Thymus (tissue), 11 donors: ENCODE results near the gene TRIOBP. TPM values are rescaled to one million over a fixed set of nuclear protein-coding genes. Genes with fewer than 3 reads are reported as not detected.
"Not testable (repeated sequence)": the region's sequence is repeated elsewhere in the genome, so short reads cannot be mapped to it uniquely, and the experiment has no call there.

Experiments used
- DNase-seq, 9 donors: peaks; one replicate each; pipeline ENCODE4 v3.0.0-alpha.2; 2013; ENCODE audit warnings: low spot score in 9 of 9, low read depth in 6 of 9, missing footprints in 1 of 9
- H3K27ac ChIP-seq, 2 donors: one replicate each; pipeline ENCODE4 v1.5.1; 2013; ENCODE audit warnings: control low read depth in 1 of 2, low read depth in 1 of 2, low read length in 1 of 2, mild to moderate bottlenecking in 1 of 2, moderate library complexity in 1 of 2
- H3K27me3 ChIP-seq, 2 donors: one replicate each; pipeline ENCODE4 v1.5.1; 2013; ENCODE audit warnings: low read length in 1 of 2; ENCODE audit not compliant: control insufficient read depth in 2 of 2, insufficient read depth in 1 of 2
- H3K36me3 ChIP-seq, 2 donors: one replicate each; pipeline ENCODE4 v1.5.1; 2013; ENCODE audit warnings: low read length in 1 of 2, mild to moderate bottlenecking in 1 of 2, moderate library complexity in 1 of 2; ENCODE audit not compliant: control insufficient read depth in 2 of 2, insufficient read depth in 2 of 2
- H3K4me1 ChIP-seq, 2 donors: one replicate each; pipeline ENCODE4 v1.5.1; 2013; ENCODE audit warnings: low read length in 2 of 2; ENCODE audit not compliant: control insufficient read depth in 2 of 2, insufficient read depth in 2 of 2
- H3K4me3 ChIP-seq, 2 donors: one replicate each; pipeline ENCODE4 v1.5.1; 2013; ENCODE audit warnings: low read length in 2 of 2, control low read depth in 1 of 2, mild to moderate bottlenecking in 1 of 2
- H3K9me3 ChIP-seq, 2 donors: one replicate each; pipeline ENCODE4 v1.5.1; 2013; ENCODE audit warnings: low read length in 1 of 2, mild to moderate bottlenecking in 1 of 2; ENCODE audit not compliant: control insufficient read depth in 2 of 2, insufficient read depth in 1 of 2
- WGBS: extraction: QIAGEN DNeasy Blood & Tissue Kit; methylation state at CpG from one replicate; pipeline ENCODE4 v1.1.7; 2013; 5-methylcytosine and 5-hydroxymethylcytosine counted together
- polyA plus RNA-seq: library from polyadenylated mRNA; stranded (reverse); fragments of 200-250 nt; gene quantifications from one replicate; pipeline ENCODE4 v1.2.3, GENCODE V29; 2013
- total RNA-seq: library from RNA; stranded (reverse); fragments of 120-200 nt; gene quantifications from one replicate; pipeline ENCODE4 v1.2.4, GENCODE V29; 2013
- donor health status: healthy.

The TRIOBP gene
- total and polyA plus RNA-seq, 2 donors = 19.5 to 29.8 TPM

- WGBS = 98% methylated on average over 4 of the region's 4 CpGs
- not testable (repeated sequence) for H3K4me3 ChIP-seq, DNase-seq, H3K9me3 ChIP-seq, H3K27me3 ChIP-seq
- peaks cover 15 to 24% of the 10 kb centered on the region in 2 donors for H3K36me3 ChIP-seq
- H3K4me1 ChIP-seq = peaks cover 32 to 36% of the 10 kb centered on the region in 2 donors
- peak overlapping the region in 1 of 2 donors; percentile 52 for H3K27ac ChIP-seq
Observed at GRCh38 chr22:37656583-37656982, 40.3 kb upstream of the TRIOBP start.

GRCh38 chr22:37657590-37658132 lies 39.2 kb upstream of the TRIOBP start:
- Histone ChIP-seq H3K36me3 (peaks cover 15 to 17% of the 10 kb centered on the region in 2 donors), H3K27ac (peak overlapping the region; percentile 86 to 92), H3K4me1 (peaks cover 32 to 37% of the 10 kb centered on the region in 2 donors), H3K4me3 (peak overlapping the region; percentile 63 to 77), H3K27me3 (no peaks in the 10 kb centered on the region), H3K9me3 (no peaks in the 10 kb centered on the region)
- 19% methylated on average over 6 of the region's 6 CpGs for WGBS
- no peak for DNase-seq

- peak; percentile 96 to 99 (median 99) for DNase-seq
- Histone ChIP-seq H3K36me3 (peaks cover 9 to 15% of the 10 kb centered on the region in 2 donors), H3K4me1 (peaks cover 32 to 37% of the 10 kb centered on the region in 2 donors), H3K27me3 (no peaks in the 10 kb centered on the region), H3K27ac (peak within 1 kb of the TSS; percentile 86 to 92), H3K9me3 (no peaks in the 10 kb centered on the region), H3K4me3 (peak within 1 kb of the TSS; percentile 71 to 77)
- WGBS = under 1% methylated on average over 101 of the region's 101 CpGs
Observed at GRCh38 chr22:37658133-37659065, 38.4 kb upstream of the TRIOBP start, which contains the start of gene PDXP. TSS of gene PDXP (plus strand) at chr22:37658723. CDS start at chr22:37658783, 60 bp downstream.

DNA sequence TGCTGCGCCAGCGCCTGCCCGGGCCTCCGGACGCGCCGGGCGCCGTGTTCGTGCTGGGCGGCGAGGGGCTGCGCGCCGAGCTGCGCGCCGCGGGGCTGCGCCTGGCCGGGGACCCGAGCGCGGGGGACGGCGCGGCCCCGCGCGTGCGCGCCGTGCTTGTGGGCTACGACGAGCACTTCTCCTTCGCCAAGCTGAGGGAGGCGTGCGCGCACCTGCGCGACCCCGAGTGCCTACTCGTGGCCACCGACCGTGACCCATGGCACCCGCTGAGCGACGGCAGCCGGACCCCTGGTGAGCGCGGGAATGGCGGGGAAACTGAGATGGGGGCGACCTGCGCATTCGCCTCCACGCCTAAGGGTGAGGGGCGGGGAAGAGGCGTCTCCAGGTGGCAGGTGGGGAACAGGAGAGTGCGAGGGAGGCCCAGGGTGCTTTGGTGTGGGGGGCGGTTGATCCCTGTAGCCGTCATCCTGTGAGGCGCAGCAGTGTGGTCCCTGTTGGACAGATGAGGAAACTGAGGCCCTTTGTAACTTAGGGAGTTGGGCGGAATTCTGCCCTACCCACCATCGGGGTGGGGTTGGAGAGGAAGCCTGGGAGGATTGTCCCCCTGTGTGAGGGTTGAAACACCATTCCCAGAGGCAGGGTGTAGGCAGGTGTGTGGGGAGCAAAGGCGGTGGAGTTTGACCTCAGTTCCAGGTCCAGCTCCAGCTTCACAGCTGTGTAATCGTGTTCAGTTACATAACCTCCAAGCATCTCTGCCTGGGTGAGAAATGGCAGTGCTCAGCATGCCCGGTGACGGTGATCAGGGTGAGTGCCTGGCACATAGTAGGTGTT lies 37.6 kb upstream of the TRIOBP start:
- Histone ChIP-seq H3K4me3 (peak overlapping the region; percentile 71 to 77), H3K4me1 (peaks cover 32 to 37% of the 10 kb centered on the region in 2 donors), H3K9me3 (no peaks in the 10 kb centered on the region), H3K27ac (peak overlapping the region; percentile 44 to 71), H3K27me3 (no peaks in the 10 kb centered on the region), H3K36me3 (peaks cover 2 to 16% of the 10 kb centered on the region in 2 donors)
- DNase-seq = peak in 2 of 9 donors; percentile 57 to 61
- 4% methylated on average over 68 of the region's 68 CpGs for WGBS

GRCh38 chr22:37659897-37660708 lies 36.7 kb upstream of the TRIOBP start:
- peak overlapping the region; percentile 71 to 77 for H3K4me3 ChIP-seq
- H3K27ac ChIP-seq = peak overlapping the region in 1 of 2 donors; percentile 44
- no peak for DNase-seq
- peaks cover 32 to 37% of the 10 kb centered on the region in 2 donors for H3K4me1 ChIP-seq
- H3K36me3 ChIP-seq = peaks cover 3 to 24% of the 10 kb centered on the region in 2 donors
- no peaks in the 10 kb centered on the region for H3K27me3 ChIP-seq
- WGBS = 87% methylated on average over 14 of the region's 14 CpGs
- H3K9me3 ChIP-seq = no peaks in the 10 kb centered on the region

DNA sequence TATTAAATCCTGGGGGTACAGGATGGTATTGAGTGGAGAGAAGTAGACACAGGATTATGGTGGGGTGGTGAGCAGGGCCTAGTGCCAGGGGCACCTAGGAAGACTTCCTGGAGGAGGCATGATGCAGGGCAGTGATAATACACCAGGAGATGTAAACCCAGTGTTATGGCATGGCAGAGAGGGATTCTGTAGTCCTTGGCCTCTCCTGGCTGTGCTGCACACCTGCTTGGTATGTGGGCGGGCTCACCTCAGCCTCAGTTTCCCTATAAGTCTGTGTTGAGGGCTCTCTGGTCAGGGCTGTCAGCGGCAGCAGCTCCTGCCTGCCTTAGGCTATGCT lies 36.2 kb upstream of the TRIOBP start:
- WGBS = 97% methylated on average over 2 of the region's 2 CpGs
- no peaks in the 10 kb centered on the region for H3K27me3 ChIP-seq
- no peaks in the 10 kb centered on the region for H3K9me3 ChIP-seq
- no peak for DNase-seq
- H3K36me3 ChIP-seq = peaks cover 9 to 30% of the 10 kb centered on the region in 2 donors
- peak overlapping the region in 1 of 2 donors; percentile 2 for H3K4me3 ChIP-seq
- H3K27ac ChIP-seq = peak overlapping the region in 1 of 2 donors; percentile 44
- peaks cover 32 to 37% of the 10 kb centered on the region in 2 donors for H3K4me1 ChIP-seq

DNA sequence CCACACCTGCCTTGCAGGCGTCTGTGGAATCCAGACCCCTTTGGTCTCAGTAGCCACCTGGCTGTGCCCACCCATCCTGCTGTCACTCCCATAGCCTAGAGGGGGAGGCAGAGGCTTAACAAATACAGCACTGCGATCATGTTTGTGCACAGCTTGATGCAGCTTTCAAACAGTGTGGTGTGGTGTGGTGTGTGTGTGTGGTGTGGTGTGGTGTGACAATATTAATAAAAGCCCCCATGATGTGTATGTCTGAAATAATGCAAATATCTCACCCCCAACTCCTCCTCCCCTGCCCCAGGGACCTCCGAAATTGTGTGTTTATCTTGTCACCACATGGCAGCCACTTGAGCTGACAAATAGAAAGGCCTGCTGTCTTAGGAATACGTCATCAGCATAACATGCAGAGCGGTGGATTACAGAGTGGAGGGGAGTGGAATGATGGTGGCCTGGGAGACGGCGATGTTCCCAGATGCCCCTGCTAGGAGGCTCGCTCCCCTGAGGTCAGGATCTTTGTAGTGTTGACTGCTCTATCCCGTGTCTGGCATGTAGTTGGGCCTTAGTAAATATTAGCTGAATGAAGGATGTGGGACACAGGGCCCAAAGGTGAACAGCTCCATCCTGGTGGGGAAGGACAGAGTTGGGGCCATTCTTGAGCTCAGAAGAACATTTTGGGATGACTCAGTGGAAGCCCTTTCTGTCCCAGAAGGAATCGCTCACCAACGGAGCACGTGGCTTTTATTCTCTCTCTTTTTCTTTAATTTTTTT lies 35.5 kb upstream of the TRIOBP start:
- H3K4me3 ChIP-seq = no peak overlapping the region
- no peaks in the 10 kb centered on the region for H3K9me3 ChIP-seq
- no peaks in the 10 kb centered on the region for H3K27me3 ChIP-seq
- peak in 2 of 9 donors; percentile 55 to 77 for DNase-seq
- peak overlapping the region; percentile 36 to 44 for H3K27ac ChIP-seq
- H3K36me3 ChIP-seq = peaks cover 15 to 37% of the 10 kb centered on the region in 2 donors
- 81% methylated on average over 12 of the region's 12 CpGs for WGBS
- peaks cover 32 to 37% of the 10 kb centered on the region in 2 donors for H3K4me1 ChIP-seq

DNA sequence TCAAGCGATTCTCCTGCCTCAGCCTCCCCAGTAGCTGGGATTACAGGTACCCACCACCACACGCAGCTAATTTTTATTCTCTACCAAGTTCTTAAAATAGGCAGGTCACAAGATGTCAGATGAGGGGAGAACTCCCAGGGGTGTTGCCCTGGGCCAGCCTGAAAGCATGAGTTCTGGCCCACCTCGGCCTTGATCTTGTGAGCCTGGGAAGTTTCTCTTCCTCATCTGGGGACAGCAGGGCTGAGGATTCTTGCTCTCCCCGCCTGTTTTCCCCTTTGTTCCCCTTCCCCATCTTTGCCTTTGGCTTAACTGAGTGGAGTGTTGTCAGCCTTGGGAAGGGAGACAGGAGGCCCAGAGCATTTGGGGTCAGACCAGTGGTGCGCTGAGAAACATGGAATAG lies 34.8 kb upstream of the TRIOBP start:
- H3K4me3 ChIP-seq = no peak overlapping the region
- DNase-seq = no peak
- no peaks in the 10 kb centered on the region for H3K27me3 ChIP-seq
- H3K9me3 ChIP-seq = peaks cover 0 to 3% of the 10 kb centered on the region in 2 donors
- H3K36me3 ChIP-seq = peaks cover 21 to 42% of the 10 kb centered on the region in 2 donors
- H3K4me1 ChIP-seq = peaks cover 32 to 37% of the 10 kb centered on the region in 2 donors
- H3K27ac ChIP-seq = no peak overlapping the region
- WGBS = 94% methylated on average over 5 of the region's 5 CpGs
